HCT116 (cell line): Measurements from ENCODE around the gene ATRIP. TPM values are rescaled to one million over a fixed set of nuclear protein-coding genes. Genes with fewer than 3 reads are reported as not detected.

ENCODE experiments used
- ATAC-seq: fragments of 200-7000 bp; cut with Tn5 transposase; 2 replicates; pipeline ENCODE4 v1.9.1; 2020; ENCODE audit warnings: mild to moderate bottlenecking, moderate library complexity
- BruUV-seq: library from RNA; stranded (reverse); fragments of 400-500 nt; replicated peaks from 2 replicates; lab custom pipeline; 2021; lab: Mats Ljungman, UMichigan
- CTCF ChIA-PET: fragments of 300-600 bp; sonication (Branson Sonifier 250); formaldehyde crosslinking; loops from one replicate; lab custom pipeline; 2021; ENCODE audit warnings: antibody characterized with exemption; lab: Charles Lee
- POLR2A ChIA-PET: fragments of 300-600, 350-600 bp; sonication (Branson Sonifier 250); formaldehyde crosslinking; loops from one replicate; lab custom pipeline; 2021; ENCODE audit warnings: antibody characterized with exemption; lab: Charles Lee
- RAD21 ChIA-PET, 2 experiments: fragments of 300-600 bp; sonication (Branson Sonifier 250); formaldehyde crosslinking; loops; one replicate each; lab custom pipeline; 2023; ENCODE audit warnings: low total read pairs in 2 of 2; ENCODE audit not compliant: uncharacterized antibody in 2 of 2, unreplicated experiment in 2 of 2, low non-redundant PET in 1 of 2; lab: Charles Lee
- DNase-seq: peaks from one replicate; pipeline ENCODE4 v3.0.0-alpha.2; 2010; ENCODE audit warnings: low read depth, low spot score
- H2AFZ ChIP-seq: fragments of 200-600 bp; shearing (Covaris generic), sonication (generic); 2 replicates; pipeline ENCODE4 v1.6.1; 2017; ENCODE audit warnings: low read depth, mixed run types, mixed read lengths, antibody characterized with exemption, low read length; ENCODE audit not compliant: poor library complexity, severe bottlenecking
- H3K27ac ChIP-seq: 2 replicates; pipeline ENCODE4 v1.5.1; 2012; ENCODE audit warnings: low read depth, low read length
- H3K27me3 ChIP-seq: fragments of 200-600 bp; sonication (generic); 2 replicates; pipeline ENCODE4 v1.6.1; 2016; ENCODE audit warnings: mixed run types, low read length, mixed read lengths; ENCODE audit not compliant: insufficient read depth
- H3K36me3 ChIP-seq, 2 experiments: fragments of 200-500 bp in 1 of 2; fragments of 200-600 bp in 1 of 2; sonication (Bioruptor generic) in 1 of 2; sonication (generic) in 1 of 2; 2 replicates each; pipeline versions ENCODE4 v1.5.1 to v1.6.1; 2014 to 2016; ENCODE audit warnings: low read length in 2 of 2, inconsistent platforms in 1 of 2, mixed read lengths in 1 of 2, mixed run types in 1 of 2; ENCODE audit not compliant: insufficient read depth in 2 of 2, control insufficient read depth in 1 of 2
- H3K4me1 ChIP-seq, 2 experiments: fragments of 200-600 bp in 1 of 2; sonication (generic) in 1 of 2; 2 replicates each; pipeline versions ENCODE4 v1.5.1 to v1.6.1; 2012 to 2017; ENCODE audit warnings: low read length in 2 of 2, inconsistent platforms in 1 of 2, mild to moderate bottlenecking in 1 of 2, mixed read lengths in 1 of 2, mixed run types in 1 of 2, moderate library complexity in 1 of 2; ENCODE audit not compliant: insufficient read depth in 2 of 2, control insufficient read depth in 1 of 2
- H3K4me2 ChIP-seq: fragments of 200-600 bp; sonication (generic); 2 replicates; pipeline ENCODE4 v1.6.1; 2017; ENCODE audit warnings: mixed run types, low read length, mixed read lengths
- H3K4me3 ChIP-seq, 2 experiments: fragments of 200-600 bp in 1 of 2; sonication (generic) in 1 of 2; replicated peaks in 1 of 2; 2 replicates each; pipeline ENCODE4 v1.5.1; 2011 to 2016; ENCODE audit warnings: low read length in 2 of 2, control low read depth in 1 of 2, low read depth in 1 of 2, mild to moderate bottlenecking in 1 of 2, mixed read lengths in 1 of 2, mixed run types in 1 of 2
- H3K79me2 ChIP-seq: fragments of 200-600 bp; sonication (generic); 2 replicates; pipeline ENCODE4 v1.6.1; 2017; ENCODE audit warnings: mild to moderate bottlenecking, mixed run types, low read length, moderate library complexity, mixed read lengths; ENCODE audit not compliant: insufficient read depth
- H3K9ac ChIP-seq: fragments of 200-600 bp; sonication (generic); 2 replicates; pipeline ENCODE4 v1.6.1; 2016; ENCODE audit warnings: low read length, mixed read lengths
- H3K9me2 ChIP-seq: fragments of 200-600 bp; sonication (generic), shearing (Covaris generic); 2 replicates; pipeline ENCODE4 v1.6.1; 2017; ENCODE audit warnings: mixed run types, mild to moderate bottlenecking, moderate library complexity; ENCODE audit not compliant: insufficient read depth
- H3K9me3 ChIP-seq, 2 experiments: fragments of 200-500 bp in 1 of 2; fragments of 200-600 bp in 1 of 2; sonication (Bioruptor generic) in 1 of 2; sonication (generic) in 1 of 2; 2 replicates each; pipeline ENCODE4 v1.6.1; 2014 to 2017; ENCODE audit warnings: low read length in 2 of 2, mixed read lengths in 2 of 2, inconsistent platforms in 1 of 2, low read depth in 1 of 2, mild to moderate bottlenecking in 1 of 2, mixed run types in 1 of 2, moderate library complexity in 1 of 2; ENCODE audit not compliant: control insufficient read depth in 1 of 2, insufficient read depth in 1 of 2
- H4K20me1 ChIP-seq: fragments of 200-600 bp; sonication (generic), shearing (Covaris generic); 2 replicates; pipeline ENCODE4 v1.6.1; 2017; ENCODE audit warnings: mixed run types, mild to moderate bottlenecking, moderate library complexity; ENCODE audit not compliant: insufficient read depth
- CBX3 ChIP-seq: IDR thresholded peaks from 2 replicates; pipeline ENCODE4 v1.6.1; 2012; ENCODE audit warnings: low read depth
- CTCF ChIP-seq, 3 experiments: fragments of 200-600 bp in 1 of 3; sonication (generic) in 1 of 3; IDR thresholded peaks in 2 of 3; conservative IDR thresholded peaks in 1 of 3; 2 replicates each; pipeline ENCODE4 v1.5.1; 2012 to 2017; ENCODE audit warnings: low read depth in 2 of 3, low read length in 2 of 3, antibody characterized with exemption in 1 of 3, borderline replicate concordance in 1 of 3, control low read depth in 1 of 3, mild to moderate bottlenecking in 1 of 3, mixed read lengths in 1 of 3, mixed run types in 1 of 3, moderate library complexity in 1 of 3; ENCODE audit not compliant: insufficient read depth in 1 of 3
- ELF1 ChIP-seq: IDR thresholded peaks from 2 replicates; pipeline ENCODE4 v1.6.1; 2012; ENCODE audit warnings: low read depth, borderline replicate concordance
- EZH2 ChIP-seq: fragments of 200-600 bp; sonication (generic); IDR thresholded peaks from 2 replicates; pipeline ENCODE4 v1.6.1; 2017; ENCODE audit warnings: antibody characterized with exemption, mixed run types
- POLR2A ChIP-seq: IDR thresholded peaks from 2 replicates; pipeline ENCODE4 v1.7.0; 2011; ENCODE audit warnings: borderline replicate concordance; ENCODE audit not compliant: insufficient read depth, insufficient read length; ENCODE audit errors: extremely low read depth
- RAD21 ChIP-seq: IDR thresholded peaks from 2 replicates; pipeline ENCODE4 v1.6.1; 2012; ENCODE audit warnings: low read depth, mild to moderate bottlenecking
- REST ChIP-seq: IDR thresholded peaks from 2 replicates; pipeline ENCODE4 v1.6.1; 2012; ENCODE audit warnings: low read depth
- SIN3A ChIP-seq: IDR thresholded peaks from 2 replicates; pipeline ENCODE4 v1.6.1; 2012; ENCODE audit warnings: low read depth
- SP1 ChIP-seq: IDR thresholded peaks from 2 replicates; pipeline ENCODE4 v1.6.1; 2012; ENCODE audit warnings: low read depth
- SRF ChIP-seq: IDR thresholded peaks from 2 replicates; pipeline ENCODE4 v1.6.1; 2012; ENCODE audit warnings: low read depth
- TCF7L2 ChIP-seq: IDR thresholded peaks from 2 replicates; pipeline ENCODE4 v1.7.0; 2011; ENCODE audit warnings: borderline replicate concordance, inconsistent platforms; ENCODE audit not compliant: insufficient read depth, insufficient read length; ENCODE audit errors: extremely low read depth
- intact Hi-C: fragments of 100-400 bp; cut with micrococcal nuclease; formaldehyde crosslinking; loops from 2 replicates; pipeline ENCODE4 v1.10.0; 2022
- total RNA-seq: library from RNA; stranded (reverse); gene quantifications from one replicate; pipeline ENCODE4 v1.2.1, GENCODE V29; 2021; ENCODE audit not compliant: unreplicated experiment
- TF ChIP-seq, protein P1 (sequence below): IDR thresholded peaks from 2 replicates; pipeline ENCODE4 v1.6.1; 2012

The ATRIP gene
- total RNA-seq, 1 experiment from 2014 or later = 15.6 TPM

GRCh38 chr3:48427630-48427962 lies 18.9 kb upstream of the ATRIP start:
- H4K20me1 ChIP-seq = no peaks in the 10 kb centered on the region
- ChIA-PET CTCF (interaction anchor here (1.0 kb wide), 1 partner anchor 9 kb away, joined by 3 read pairs; no protein-coding TSS in a partner anchor), RAD21 (no interaction called here), POLR2A (no interaction called here)
- no peak for TF ChIP-seq CTCF (IDR thresholded peaks at IDR 0.05 in 2 of 3, conservative IDR thresholded peaks at IDR 0.05 in 1 of 3; ENCODE audit: borderline replicate concordance in 1 of 3, insufficient read depth in 1 of 3, low read depth in 2 of 3, low read length in 2 of 3)
- TF ChIP-seq, protein P1, sequence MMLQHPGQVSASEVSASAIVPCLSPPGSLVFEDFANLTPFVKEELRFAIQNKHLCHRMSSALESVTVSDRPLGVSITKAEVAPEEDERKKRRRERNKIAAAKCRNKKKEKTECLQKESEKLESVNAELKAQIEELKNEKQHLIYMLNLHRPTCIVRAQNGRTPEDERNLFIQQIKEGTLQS = no peak
- TF ChIP-seq ELF1 = no peak
- TF ChIP-seq SP1 = no peak
- TF ChIP-seq TCF7L2 = no peak
- no peak for TF ChIP-seq SRF
- TF ChIP-seq EZH2 = no peak
- no peak for TF ChIP-seq POLR2A
- no peak for TF ChIP-seq CBX3
- TF ChIP-seq SIN3A = no peak
- TF ChIP-seq REST = no peak
- TF ChIP-seq RAD21 = no peak
- intact Hi-C loops = no loop called here
- no peaks in the 10 kb centered on the region for H3K9me2 ChIP-seq
- DNase-seq = no peak
- no peaks in the 10 kb centered on the region; the same call in 1 of the 2 replicates for H3K79me2 ChIP-seq
- no peak overlapping the region for H2AFZ ChIP-seq
- peaks cover 0 to 7% of the 10 kb centered on the region in 2 experiments; a peak in 1 of 4 replicates for H3K36me3 ChIP-seq
- no peaks in the 10 kb centered on the region for H3K9me3 ChIP-seq
- H3K9ac ChIP-seq = no peak overlapping the region
- no peaks in the 10 kb centered on the region for H3K27me3 ChIP-seq
- H3K4me3 ChIP-seq = no peak overlapping the region
- no TSS peak for BruUV-seq
- no peak overlapping the region for H3K27ac ChIP-seq
- peak overlapping the region; percentile 91; the same call in 1 of the 2 replicates for H3K4me2 ChIP-seq
- no peak for ATAC-seq
- H3K4me1 ChIP-seq = peaks cover 25 to 41% of the 10 kb centered on the region in 2 experiments
